Effector CD4-positive, alpha-beta T cell (primary cell): Measurements from ENCODE around the gene SBF1.
"Not testable (repeated sequence)": the region's sequence is repeated elsewhere in the genome, so short reads cannot be mapped to it uniquely, and the experiment has no call there.

Source experiments
- DNase-seq: peaks from one replicate; pipeline ENCODE4 v3.0.0-alpha.2; 2020

Gene SBF1

GRCh38 chr22:50444663-50445062 is 30.2 kb downstream of the SBF1 start:
- DNase-seq: no peak

- DNase-seq: no peak
Measured at GRCh38 chr22:50443801-50444625, 30.8 kb downstream of the SBF1 start.

DNA sequence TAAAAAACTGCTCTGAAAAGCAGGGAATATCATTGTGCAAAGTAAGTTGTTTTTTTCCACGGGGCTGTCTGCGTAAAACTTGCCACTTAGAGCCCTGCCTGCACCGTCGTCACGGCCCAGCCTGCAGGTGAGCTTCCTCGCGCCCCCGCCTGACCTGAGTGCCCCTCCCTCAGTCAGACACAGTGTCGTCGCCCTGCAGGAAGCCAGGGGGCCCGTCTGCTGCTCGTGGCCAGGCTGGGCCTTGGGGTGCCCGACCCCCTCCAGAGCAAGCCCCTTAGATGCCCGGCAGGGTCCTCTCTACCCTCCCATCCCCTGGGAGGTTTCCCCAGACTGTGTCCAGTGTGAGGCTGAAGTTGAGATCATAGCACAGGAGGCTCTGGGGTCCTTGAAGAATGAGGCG is 31.6 kb downstream of the SBF1 start:
- DNase-seq: no peak

DNA sequence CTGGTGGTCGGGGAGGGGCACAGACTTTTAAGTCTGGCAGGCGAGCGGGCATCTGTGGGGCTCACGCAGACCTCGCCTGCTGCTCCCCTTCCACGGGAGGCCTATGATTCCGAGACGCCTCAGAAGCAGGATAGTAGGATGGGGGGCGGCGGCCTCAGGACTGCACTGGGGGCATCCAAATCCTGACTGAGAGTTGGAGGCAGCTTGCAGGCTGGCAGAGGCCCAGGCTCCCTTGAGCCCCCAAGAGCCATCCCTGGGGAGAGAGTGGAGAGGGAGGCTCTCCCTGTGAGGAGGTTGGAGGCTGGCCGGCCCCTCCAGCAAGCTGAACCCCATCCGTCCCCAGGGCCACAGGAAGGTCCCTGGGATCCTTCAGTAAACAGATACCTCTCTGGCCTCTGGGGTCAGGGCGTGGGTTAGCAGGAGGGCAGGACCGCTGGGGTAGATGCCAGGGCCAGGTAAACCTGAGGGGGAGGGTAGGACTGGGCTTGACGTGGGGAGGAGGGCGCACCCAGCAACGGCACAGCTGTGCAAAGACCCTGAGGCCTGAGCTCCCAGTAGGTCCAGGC is 33.3 kb downstream of the SBF1 start:
- no peak for DNase-seq

GRCh38 chr22:50440544-50441249 is 34.1 kb downstream of the SBF1 start:
- DNase-seq: no peak

- no peak for DNase-seq
Measured at GRCh38 chr22:50439871-50440331, 34.9 kb downstream of the SBF1 start.

GRCh38 chr22:50439314-50439870 is 35.4 kb downstream of the SBF1 start:
- DNase-seq: no peak

DNA sequence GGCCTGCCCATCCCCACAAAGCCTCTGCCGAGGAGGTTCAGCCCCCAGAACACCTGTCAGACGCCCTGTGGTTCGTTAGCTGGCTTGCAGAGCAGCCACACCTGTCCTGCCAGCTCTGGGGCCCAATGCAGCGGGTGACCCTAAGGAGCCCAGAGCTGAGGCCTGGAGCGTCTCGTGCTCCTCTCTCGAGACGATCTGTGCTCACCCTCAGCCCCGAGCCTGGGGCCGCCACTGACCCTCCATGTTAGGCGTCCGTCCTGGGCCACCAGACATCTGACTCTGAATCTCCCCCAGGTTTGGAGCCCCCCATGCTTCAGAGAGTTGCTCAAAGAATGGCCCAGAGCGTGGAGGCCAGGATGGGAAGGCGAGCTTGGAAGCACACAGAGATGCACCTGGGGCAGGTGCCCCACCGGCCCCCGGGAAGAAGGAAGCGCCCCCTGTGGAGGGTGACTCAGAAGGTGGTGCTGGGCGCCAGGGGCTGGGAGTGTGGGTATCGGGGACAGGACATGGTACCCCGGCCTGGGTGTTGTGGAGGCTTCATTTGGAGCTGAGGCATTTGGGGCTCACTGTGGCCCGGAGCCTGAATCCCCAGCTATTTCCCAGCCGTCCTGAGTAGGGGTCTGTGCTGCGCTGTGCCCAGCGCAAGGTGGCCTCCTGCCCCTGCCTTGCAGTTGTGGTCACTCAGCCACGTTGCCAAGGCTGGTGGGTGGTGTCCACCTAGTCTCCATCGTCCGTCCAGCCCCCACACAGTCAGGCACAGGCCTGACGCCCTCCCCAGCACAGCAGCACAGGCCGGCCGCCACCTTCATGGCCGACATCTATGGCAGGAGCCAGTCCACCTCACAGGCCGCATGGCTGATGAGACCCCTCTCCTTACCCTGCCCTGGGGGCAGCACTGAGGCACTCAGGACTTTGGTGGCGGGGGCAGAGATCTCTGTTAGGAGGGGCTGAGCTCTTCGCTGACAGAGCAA is 36.2 kb downstream of the SBF1 start:
- no peak for DNase-seq

- no peak for DNase-seq
Measured at GRCh38 chr22:50437511-50438304, 37.1 kb downstream of the SBF1 start.

- no peak for DNase-seq
Measured at GRCh38 chr22:50436841-50437341, 37.9 kb downstream of the SBF1 start.

DNA sequence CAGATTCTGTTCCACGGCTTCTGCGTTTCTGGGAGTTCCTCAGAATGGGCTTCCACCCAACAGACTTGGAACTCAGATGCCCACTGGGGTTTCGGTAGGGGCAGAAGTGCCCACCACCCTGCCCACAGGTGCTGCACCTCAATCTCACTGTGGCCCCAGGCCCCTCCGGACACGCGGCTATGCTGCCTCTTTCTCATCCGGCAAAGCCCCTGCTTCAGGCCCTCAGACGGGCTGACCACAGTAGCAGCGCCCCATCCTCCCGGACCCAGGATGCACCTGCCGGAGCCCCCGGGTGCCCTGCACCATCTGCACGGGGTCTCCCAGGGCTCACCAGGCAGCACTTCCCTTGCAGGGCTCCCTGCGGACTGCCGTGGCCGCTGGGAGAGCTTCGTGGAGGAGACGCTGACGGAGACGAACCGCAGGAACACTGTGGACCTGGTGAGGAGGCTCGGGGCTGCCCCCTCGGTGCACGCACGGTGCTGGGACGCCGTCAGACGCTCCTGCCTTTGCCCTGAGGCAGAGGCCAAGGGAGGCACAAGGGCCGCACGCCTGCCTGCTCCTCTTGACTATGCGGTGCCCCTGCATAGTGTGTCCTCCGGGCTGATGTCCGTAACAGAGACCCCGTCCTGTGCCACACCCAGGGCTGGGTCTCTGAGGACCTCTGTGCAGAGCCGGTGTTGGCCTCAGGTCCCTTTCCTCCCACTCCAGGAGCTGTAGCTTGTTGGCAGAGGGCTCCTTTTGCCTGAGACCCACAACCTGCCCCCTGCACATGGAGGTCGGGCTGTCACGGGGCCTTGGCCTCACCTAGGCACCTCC is 38.6 kb downstream of the SBF1 start:
- no peak for DNase-seq

DNA sequence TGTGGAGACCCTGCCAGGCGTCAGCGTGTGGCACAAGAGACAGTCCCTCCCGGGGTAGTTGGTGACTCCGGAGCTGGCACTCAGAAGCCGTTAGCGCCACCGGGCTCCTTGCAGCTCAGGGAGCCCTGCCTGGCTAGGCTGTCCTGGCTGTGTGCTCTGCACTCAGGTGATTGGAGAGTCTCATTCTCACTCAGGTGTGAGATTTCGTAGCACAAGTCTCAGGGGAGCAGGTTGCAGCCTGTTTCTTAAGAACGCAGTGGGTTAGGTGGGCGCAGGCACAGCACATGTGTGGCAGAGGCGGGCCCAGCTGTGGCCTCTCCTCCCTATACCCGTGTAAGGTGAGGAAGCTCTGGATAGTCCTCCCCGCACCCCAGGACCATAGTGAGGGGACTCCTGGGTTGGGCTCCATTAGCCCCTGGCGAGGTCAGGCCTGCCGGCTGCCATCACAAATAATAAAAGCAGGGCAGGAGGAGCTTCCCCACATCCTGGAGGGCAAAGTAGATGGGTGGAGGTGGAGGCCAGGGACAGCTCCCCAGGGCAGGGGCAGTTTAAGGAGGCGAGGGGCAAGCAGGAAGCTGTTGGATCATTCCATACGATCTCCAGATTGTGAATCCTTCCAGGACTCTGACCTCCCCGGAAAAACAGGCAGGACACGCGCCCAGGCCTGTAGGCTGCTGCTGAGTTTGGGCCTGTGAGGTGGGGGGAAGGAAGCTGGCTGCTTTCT is 39.4 kb downstream of the SBF1 start:
- DNase-seq: no peak

- no peak for DNase-seq
Measured at GRCh38 chr22:50434849-50435248, 40.0 kb downstream of the SBF1 start.

GRCh38 chr22:50432877-50433510 is 41.8 kb downstream of the SBF1 start:
- not testable (repeated sequence) for DNase-seq

DNA sequence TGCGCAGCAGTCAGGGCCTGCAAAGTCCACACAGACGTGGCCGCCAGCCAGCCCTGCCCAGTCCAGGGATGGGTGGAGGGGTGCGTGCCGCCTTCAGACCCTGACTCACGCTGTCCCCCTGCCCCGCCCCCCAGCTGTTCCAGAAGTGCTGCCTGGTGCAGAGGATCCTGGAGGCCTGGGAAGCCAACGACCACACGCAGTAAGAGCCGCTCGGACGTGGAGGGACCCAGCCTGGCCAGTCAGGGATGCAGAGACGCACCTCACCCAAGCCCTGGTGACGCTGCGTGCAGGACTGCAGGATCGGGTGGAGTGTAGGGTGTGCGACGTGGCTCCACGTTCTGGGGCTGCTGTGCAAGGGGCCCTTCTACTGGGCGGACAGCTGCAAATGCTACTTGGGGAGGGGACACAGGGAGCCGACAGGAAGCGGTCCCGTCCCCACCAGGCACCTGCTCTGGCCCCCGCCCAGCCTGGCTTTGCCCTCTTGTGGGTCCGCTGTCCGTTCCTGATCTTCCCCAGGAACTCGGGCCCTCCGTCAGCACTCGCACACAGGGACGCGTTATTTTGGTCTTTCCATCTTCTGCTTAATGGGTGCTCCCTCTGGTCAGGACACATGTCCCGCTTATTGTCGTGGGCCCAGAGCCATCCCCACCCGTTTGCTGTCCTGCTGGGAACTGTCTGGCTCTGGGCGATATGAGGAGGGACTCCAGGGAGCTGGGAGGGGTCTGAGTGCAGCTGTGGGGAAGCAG is 42.5 kb downstream of the SBF1 start:
- no peak for DNase-seq

DNA sequence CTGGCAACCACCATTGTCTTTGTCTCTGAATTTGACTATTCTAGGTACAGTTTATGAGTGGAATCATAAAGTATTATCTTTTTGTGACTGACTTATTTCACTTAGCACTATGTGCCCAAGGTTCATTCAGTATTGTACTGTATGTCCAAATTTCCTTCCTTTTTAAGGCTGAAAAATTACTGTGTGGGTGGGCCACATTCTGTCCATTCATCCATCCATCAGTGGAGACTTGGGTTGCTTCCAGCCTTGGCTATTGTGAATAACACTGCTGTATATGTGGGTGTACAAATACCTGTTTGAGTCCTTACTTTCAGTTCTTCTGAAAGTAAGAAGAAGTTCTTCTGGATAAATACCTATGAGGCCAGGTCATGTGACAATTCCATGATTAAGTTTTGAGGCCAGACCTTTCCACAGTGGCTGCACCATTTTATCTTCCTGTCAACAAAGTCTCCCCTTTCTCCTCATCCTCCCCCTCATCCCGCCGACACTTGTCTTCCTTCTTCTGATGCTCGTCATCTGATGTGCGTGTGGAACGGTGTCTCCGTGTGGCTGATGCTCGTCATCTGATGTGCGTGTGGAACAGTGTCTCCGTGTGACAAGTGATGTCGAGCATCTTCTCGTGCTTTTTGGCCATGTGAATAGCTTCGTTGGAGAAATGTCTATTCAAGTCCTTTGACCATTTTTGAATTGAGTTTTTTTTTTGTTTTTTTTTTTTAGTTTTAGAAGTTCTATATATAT is 49.5 kb downstream of the SBF1 start:
- DNase-seq: no peak

GRCh38 chr22:50423956-50424355 is 50.9 kb downstream of the SBF1 start:
- DNase-seq: no peak
